Activated T-cell treated with anti-CD3 and anti-CD28 coated beads for 4 hours (primary cell): ENCODE measurements around the gene GC.
"Not testable (repeated sequence)": the region's sequence is repeated elsewhere in the genome, so short reads cannot be mapped to it uniquely, and the experiment has no call there.

Source experiments
- DNase-seq: peaks from one replicate; pipeline ENCODE4 v3.0.0-alpha.2; 2020

Gene GC

GRCh38 chr4:71765821-71766383 is 18.0 kb downstream of the GC start:
- no peak for DNase-seq

- DNase-seq, result no peak
Observed at GRCh38 chr4:71765350-71765749, 18.5 kb downstream of the GC start.

DNA sequence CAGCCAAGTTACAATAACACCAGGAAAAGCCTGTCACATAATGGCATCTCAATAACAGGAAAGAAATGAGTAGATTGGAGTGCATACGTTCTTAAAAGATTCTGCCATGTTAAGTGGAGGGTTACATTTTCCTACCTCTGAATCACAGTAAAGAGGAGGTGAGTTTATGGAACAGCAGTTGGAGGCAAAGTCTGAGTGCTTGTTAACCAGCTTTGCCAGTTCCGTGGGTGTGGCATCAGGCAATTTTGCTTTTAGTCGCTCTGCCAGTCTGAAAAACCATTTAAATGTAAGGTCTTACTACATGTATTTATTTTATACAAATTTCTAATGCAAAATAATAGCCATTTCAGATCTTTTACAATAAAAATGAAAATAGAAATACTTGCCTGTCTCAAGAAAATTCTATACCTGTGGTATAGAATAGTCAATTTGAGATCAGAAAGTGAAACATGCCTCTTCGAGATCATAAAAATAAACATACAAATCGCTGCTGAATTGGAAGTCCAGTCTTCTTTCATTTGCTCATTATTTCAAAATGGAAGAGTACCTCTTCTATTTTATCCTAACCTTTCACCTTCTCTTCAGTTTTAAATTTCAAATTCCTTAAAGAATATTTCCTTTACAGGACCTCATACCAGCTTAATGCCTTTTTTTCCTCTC is 31.4 kb downstream of the GC start:
- DNase-seq, result no peak

DNA sequence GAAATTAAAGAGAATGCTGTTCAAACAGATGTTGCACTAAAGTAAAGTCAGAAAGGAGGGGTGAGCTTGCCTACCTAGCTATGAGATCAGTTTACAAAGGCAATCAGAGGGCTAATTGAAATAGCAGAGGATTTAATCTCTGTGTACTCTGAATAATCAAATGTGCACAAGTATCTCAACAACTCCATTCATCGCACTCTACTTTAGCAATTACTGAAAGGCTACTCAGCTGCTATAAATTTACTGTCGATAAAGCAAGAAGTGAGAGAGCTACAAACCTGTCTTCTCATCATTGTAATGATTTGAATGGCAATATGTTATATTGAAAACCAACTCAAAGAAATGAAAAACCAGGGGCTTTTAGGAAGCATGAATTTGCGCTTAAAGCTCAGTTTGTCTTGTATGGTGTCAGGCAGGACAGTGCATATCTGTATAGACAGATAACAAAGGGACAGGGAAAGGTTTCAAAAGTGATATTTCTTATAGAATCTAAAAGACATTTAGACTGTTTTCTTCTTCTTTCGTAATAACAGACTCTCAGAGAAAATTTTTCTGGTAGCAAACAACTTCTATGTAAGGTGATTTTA is 34.8 kb downstream of the GC start:
- DNase-seq, result no peak

DNA sequence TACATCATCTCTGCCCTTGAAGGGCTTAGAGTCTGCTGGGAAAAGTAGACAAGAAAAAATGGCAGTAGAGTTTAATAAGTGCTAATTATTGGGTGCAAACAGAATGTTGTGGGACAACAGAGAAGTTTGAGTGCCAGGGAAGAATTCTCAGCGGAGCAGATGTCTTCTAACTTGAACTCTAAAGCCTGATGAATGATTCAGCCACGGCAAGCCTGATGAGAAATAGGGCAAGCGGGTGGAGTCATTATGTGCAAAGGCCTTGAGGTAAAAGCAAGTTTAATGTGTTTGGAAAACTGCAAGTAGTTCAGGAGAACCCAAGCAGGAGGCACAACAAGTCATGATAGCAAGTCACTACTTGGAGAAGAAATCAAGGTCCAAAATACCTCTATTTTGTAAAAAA is 37.5 kb downstream of the GC start:
- no peak for DNase-seq

GRCh38 chr4:71738782-71739181 is 45.1 kb downstream of the GC start:
- DNase-seq, result not testable (repeated sequence)

GRCh38 chr4:71732706-71733105 is 51.2 kb downstream of the GC start:
- DNase-seq, result no peak

DNA sequence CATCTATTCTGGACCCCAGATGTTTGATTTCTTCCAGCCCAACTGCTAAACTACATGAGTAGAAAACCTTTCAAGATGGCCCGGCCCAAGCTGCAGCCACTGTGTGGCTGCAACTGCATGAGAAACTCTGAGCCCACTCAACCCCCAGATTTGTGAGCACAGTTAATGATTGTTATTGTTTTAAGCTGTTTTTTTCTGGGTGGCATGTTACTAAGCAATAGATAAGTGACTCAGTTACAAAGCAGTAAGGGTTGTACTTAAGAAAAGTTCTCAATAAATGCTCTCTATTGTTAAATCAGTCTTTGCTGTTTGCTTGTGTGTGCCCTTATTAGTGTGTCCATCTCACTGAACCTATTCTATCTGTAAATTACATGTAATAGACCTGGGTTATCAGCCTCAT is 51.8 kb downstream of the GC start:
- DNase-seq, result no peak

- no peak for DNase-seq
Observed at GRCh38 chr4:71729856-71730255, 54.0 kb downstream of the GC start.

- DNase-seq, result no peak
Observed at GRCh38 chr4:71713611-71714203, 70.2 kb downstream of the GC start.

GRCh38 chr4:71711985-71712348 is 71.9 kb downstream of the GC start:
- DNase-seq, result no peak

- DNase-seq, result no peak
Observed at GRCh38 chr4:71711044-71711984, 72.6 kb downstream of the GC start.

DNA sequence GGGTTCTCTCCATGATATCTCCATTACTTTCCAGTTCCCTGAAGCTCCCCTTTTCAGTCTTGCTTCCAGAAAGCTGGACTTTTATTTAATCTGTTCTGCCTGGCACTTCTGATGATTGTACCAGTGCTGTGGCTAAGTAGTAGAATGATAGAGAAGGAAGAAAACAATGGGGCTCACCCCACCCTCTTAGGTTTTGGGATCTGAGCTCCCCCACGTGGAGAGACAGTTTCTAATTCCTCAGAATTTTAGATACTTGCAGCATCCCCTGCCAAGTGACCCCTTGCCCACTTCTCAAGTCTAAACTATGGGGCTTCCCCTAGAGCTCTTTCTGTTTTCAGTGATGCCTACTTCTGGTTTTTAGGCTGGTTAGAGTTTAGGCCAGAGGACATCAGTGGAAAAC is 73.9 kb downstream of the GC start:
- DNase-seq, result no peak

- DNase-seq, result no peak
Observed at GRCh38 chr4:71698141-71698540, 85.7 kb downstream of the GC start.

GRCh38 chr4:71697031-71697430 is 86.8 kb downstream of the GC start:
- DNase-seq, result no peak

- DNase-seq, result no peak
Observed at GRCh38 chr4:71694961-71695360, 88.9 kb downstream of the GC start.

DNA sequence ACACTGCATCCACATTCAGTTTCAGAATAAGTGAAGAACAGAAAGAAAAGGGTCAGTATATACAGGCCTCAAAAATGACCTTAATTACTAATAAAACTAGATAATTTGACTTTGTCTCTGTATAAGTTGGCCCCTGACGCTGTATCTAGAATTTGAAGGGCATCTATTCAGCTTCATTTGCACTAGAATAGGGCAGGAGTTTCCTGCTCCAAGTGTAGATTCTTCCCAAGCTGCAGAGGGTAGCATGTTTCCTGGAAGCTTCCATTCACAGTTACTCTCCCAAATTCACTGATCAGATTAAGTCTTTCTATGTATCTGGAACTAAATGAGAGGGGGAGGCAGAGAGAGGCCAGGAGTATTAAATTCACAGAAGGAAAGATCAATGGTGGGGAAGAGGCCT is 90.9 kb downstream of the GC start:
- no peak for DNase-seq

DNA sequence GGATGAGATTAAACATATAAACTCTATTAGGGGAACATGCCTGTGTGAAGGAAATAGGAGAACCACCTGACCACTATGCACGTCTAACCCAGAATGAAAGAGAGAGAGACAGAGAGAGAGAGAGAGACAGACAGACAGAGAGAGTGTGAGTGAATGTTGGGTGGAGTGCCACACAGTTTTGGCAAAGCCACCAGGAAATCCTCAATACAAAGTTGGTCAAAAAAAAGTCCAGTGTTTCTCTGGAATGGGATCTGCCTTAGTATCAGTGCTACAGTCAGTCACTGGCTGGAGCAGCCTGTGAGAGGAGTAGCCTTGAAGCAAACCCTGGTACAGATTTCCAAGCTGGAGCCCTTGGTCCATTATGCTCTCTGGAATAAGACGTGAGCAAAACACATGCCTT is 91.7 kb downstream of the GC start:
- DNase-seq, result no peak
